IMR-90 (cell line): Measurements from ENCODE around the gene ITCH. TPM values are rescaled to one million over a fixed set of nuclear protein-coding genes. Genes with fewer than 3 reads are reported as not detected.

ENCODE experiments used
- ATAC-seq: fragments of 200-7000 bp; cut with Tn5 transposase; 2 replicates; pipeline ENCODE4 v1.9.1; 2020; ENCODE audit warnings: low read depth, mild to moderate bottlenecking, moderate library complexity
- BruUV-seq: library from RNA; stranded (reverse); fragments of 400-500 nt; replicated peaks from 2 replicates; lab custom pipeline; 2021; lab: Mats Ljungman, UMichigan
- CTCF ChIA-PET: fragments of 300-600 bp; formaldehyde crosslinking; extraction: SDS; loops from one replicate; lab custom pipeline; 2021; ENCODE audit warnings: antibody characterized with exemption; lab: Yijun Ruan, JAX
- POLR2A ChIA-PET: fragments of 300-600 bp; sonication (Branson Sonifier 250); formaldehyde crosslinking; loops from one replicate; lab custom pipeline; 2022; ENCODE audit warnings: antibody characterized with exemption; ENCODE audit not compliant: unreplicated experiment; lab: Charles Lee
- DNase-seq: peaks from one replicate; pipeline ENCODE4 v3.0.0; 2013
- H2AFZ ChIP-seq: replicated peaks from 2 replicates; pipeline ENCODE3; 2013; ENCODE audit warnings: low read length, mild to moderate bottlenecking; ENCODE audit not compliant: poor library complexity
- H2AK5ac ChIP-seq: 2 replicates; pipeline ENCODE4 v1.6.1; 2013; ENCODE audit warnings: low read depth, low read length, inconsistent platforms
- H2AK9ac ChIP-seq: replicated peaks from 2 replicates; pipeline ENCODE3; 2013; ENCODE audit warnings: mild to moderate bottlenecking, low read depth, low read length, moderate library complexity; ENCODE audit not compliant: poor library complexity
- H2BK120ac ChIP-seq: 2 replicates; pipeline ENCODE4 v1.6.1; 2013; ENCODE audit warnings: low read depth, low read length, inconsistent platforms
- H2BK15ac ChIP-seq: 3 replicates; pipeline ENCODE4 v1.6.1; 2013; ENCODE audit warnings: low read depth, low read length, inconsistent platforms
- H2BK20ac ChIP-seq: 2 replicates; pipeline ENCODE4 v1.6.1; 2013; ENCODE audit warnings: low read depth, mild to moderate bottlenecking, inconsistent platforms, low read length, moderate library complexity
- H2BK5ac ChIP-seq: 2 replicates; pipeline ENCODE4 v1.6.1; 2013; ENCODE audit warnings: mild to moderate bottlenecking, low read depth, low read length, inconsistent platforms; ENCODE audit not compliant: poor library complexity, severe bottlenecking
- H3K14ac ChIP-seq: replicated peaks from 2 replicates; pipeline ENCODE4 v1.6.1; 2013; ENCODE audit warnings: low read depth, low read length, inconsistent platforms
- H3K18ac ChIP-seq: 2 replicates; pipeline ENCODE4 v1.6.1; 2013; ENCODE audit warnings: low read depth, low read length, control low read depth
- H3K23ac ChIP-seq: 2 replicates; pipeline ENCODE4 v1.6.1; 2013; ENCODE audit warnings: low read depth, low read length, inconsistent platforms
- H3K27ac ChIP-seq: 2 replicates; pipeline ENCODE4 v1.5.1; 2013; ENCODE audit warnings: mild to moderate bottlenecking, control low read depth, low read length; ENCODE audit not compliant: insufficient read depth
- H3K27me3 ChIP-seq: 2 replicates; pipeline ENCODE4 v1.6.1; 2013; ENCODE audit warnings: low read length; ENCODE audit not compliant: control insufficient read depth, insufficient read depth
- H3K36me3 ChIP-seq: 2 replicates; pipeline ENCODE4 v1.6.1; 2013; ENCODE audit warnings: low read length, mixed read lengths; ENCODE audit not compliant: control insufficient read depth, insufficient read depth
- H3K4ac ChIP-seq: 2 replicates; pipeline ENCODE4 v1.6.1; 2013; ENCODE audit warnings: low read depth, low read length, inconsistent platforms
- H3K4me1 ChIP-seq: 2 replicates; pipeline ENCODE4 v1.6.1; 2013; ENCODE audit warnings: low read length, mixed read lengths; ENCODE audit not compliant: control insufficient read depth, insufficient read depth
- H3K4me2 ChIP-seq: 2 replicates; pipeline ENCODE4 v1.6.1; 2013; ENCODE audit warnings: low read depth, mild to moderate bottlenecking, control low read depth, low read length, moderate library complexity
- H3K4me3 ChIP-seq: 2 replicates; pipeline ENCODE4 v1.5.1; 2013; ENCODE audit warnings: low read depth, mild to moderate bottlenecking, control low read depth, low read length, moderate library complexity; ENCODE audit not compliant: insufficient read depth
- H3K56ac ChIP-seq: 2 replicates; pipeline ENCODE4 v1.6.1; 2013; ENCODE audit warnings: low read length, inconsistent platforms; ENCODE audit not compliant: insufficient read depth; ENCODE audit errors: extremely low read depth
- H3K79me1 ChIP-seq, 2 experiments: 2 replicates each; pipeline ENCODE4 v1.6.1; 2013; ENCODE audit warnings: low read length in 2 of 2, inconsistent platforms in 1 of 2, low read depth in 1 of 2
- H3K9ac ChIP-seq: 2 replicates; pipeline ENCODE4 v1.6.1; 2013; ENCODE audit warnings: low read depth, low read length, control low read depth
- H3K9me1 ChIP-seq: 2 replicates; pipeline ENCODE4 v1.6.1; 2013; ENCODE audit warnings: low read length, inconsistent platforms; ENCODE audit not compliant: insufficient read depth
- H3K9me3 ChIP-seq: 2 replicates; pipeline ENCODE4 v1.6.1; 2013; ENCODE audit warnings: low read length; ENCODE audit not compliant: control insufficient read depth, insufficient read depth
- H4K20me1 ChIP-seq: 2 replicates; pipeline ENCODE4 v1.6.1; 2013; ENCODE audit warnings: low read length, inconsistent platforms; ENCODE audit not compliant: insufficient read depth
- H4K5ac ChIP-seq: 2 replicates; pipeline ENCODE4 v1.6.1; 2013; ENCODE audit warnings: mild to moderate bottlenecking, low read depth, low read length, control low read depth
- H4K8ac ChIP-seq, 2 experiments: 2 replicates each; pipeline ENCODE4 v1.6.1; 2013; ENCODE audit warnings: low read depth in 2 of 2, low read length in 2 of 2, control low read depth in 1 of 2, inconsistent platforms in 1 of 2
- H4K91ac ChIP-seq: 2 replicates; pipeline ENCODE4 v1.6.1; 2013; ENCODE audit warnings: low read depth, low read length, inconsistent platforms; ENCODE audit not compliant: insufficient read depth
- CEBPB ChIP-seq: IDR thresholded peaks from 2 replicates; pipeline ENCODE4 v1.6.1; 2012; ENCODE audit warnings: low read depth, low read length, improper control_type of control experiment
- CHD1 ChIP-seq: IDR thresholded peaks from 2 replicates; pipeline ENCODE4 v1.6.1; 2012; ENCODE audit warnings: low read depth, low read length, improper control_type of control experiment
- CTCF ChIP-seq: conservative IDR thresholded peaks from 2 replicates; pipeline ENCODE4 v1.5.1; 2012; ENCODE audit warnings: mild to moderate bottlenecking, low read depth, low read length, improper control_type of control experiment
- ELK1 ChIP-seq: fragments of 150-350 bp; IDR thresholded peaks from 2 replicates; pipeline ENCODE4 v1.6.1; 2016; ENCODE audit warnings: low read depth, mild to moderate bottlenecking, low read length, moderate library complexity, borderline replicate concordance
- MAZ ChIP-seq: IDR thresholded peaks from 2 replicates; pipeline ENCODE4 v1.6.1; 2012; ENCODE audit warnings: low read depth, mild to moderate bottlenecking, low read length, improper control_type of control experiment, moderate library complexity, borderline replicate concordance
- MXI1 ChIP-seq: IDR thresholded peaks from 2 replicates; pipeline ENCODE4 v1.6.1; 2012; ENCODE audit warnings: low read depth, mild to moderate bottlenecking, low read length, moderate library complexity, borderline replicate concordance
- POLR2A ChIP-seq: IDR thresholded peaks from 2 replicates; pipeline ENCODE4 v1.6.1; 2012; ENCODE audit warnings: mild to moderate bottlenecking, low read depth, low read length
- RCOR1 ChIP-seq: IDR thresholded peaks from 2 replicates; pipeline ENCODE4 v1.6.1; 2012; ENCODE audit warnings: mild to moderate bottlenecking, low read length, improper control_type of control experiment; ENCODE audit not compliant: insufficient replicate concordance
- RFX5 ChIP-seq: IDR thresholded peaks from 2 replicates; pipeline ENCODE4 v1.8.0; 2012; ENCODE audit warnings: low read depth, mild to moderate bottlenecking, low read length, moderate library complexity
- SMC3 ChIP-seq: fragments of 150-350 bp; IDR thresholded peaks from 2 replicates; pipeline ENCODE4 v1.6.1; 2016; ENCODE audit warnings: low read depth, mild to moderate bottlenecking, antibody characterized with exemption, low read length, moderate library complexity
- USF2 ChIP-seq: fragments of 150-350 bp; IDR thresholded peaks from 2 replicates; pipeline ENCODE4 v1.6.1; 2017; ENCODE audit warnings: mild to moderate bottlenecking, antibody characterized with exemption, low read length, low read depth
- WGBS, 2 experiments: methylation state at CpG; one replicate each; pipeline versions ENCODE4 v1.1.5 to v1.1.7; 2013; ENCODE audit warnings: missing lambda C conversion rate in 2 of 2; ENCODE audit not compliant: insufficient read length in 1 of 2; ENCODE audit errors: extremely low coverage in 2 of 2; 5-methylcytosine and 5-hydroxymethylcytosine counted together
- dilution Hi-C: fragments of 300-500 bp; cut with HindIII; formaldehyde crosslinking; loops from one replicate; pipeline ENCODE4 v1.14.3; 2018; ENCODE audit warnings: low sequenced_read_pairs; ENCODE audit not compliant: unreplicated experiment
- in situ Hi-C: fragments of 300-500 bp; cut with MboI; formaldehyde crosslinking; loops from 3 replicates; pipeline ENCODE4 v1.14.3; 2019; ENCODE audit warnings: low sequenced_read_pairs, inconsistent platforms, mixed read lengths
- intact Hi-C: fragments of 100-400 bp; cut with micrococcal nuclease; formaldehyde crosslinking; loops from 2 replicates; pipeline ENCODE4 v1.10.0; 2022
- polyA plus RNA-seq, 3 experiments: library from polyadenylated mRNA; depleted of rRNA; stranded (reverse); fragments of >200 nt; gene quantifications; 2 replicates each; pipeline ENCODE4 v1.2.3, GENCODE V29; 2012; ENCODE audit warnings: low replicate concordance in 1 of 3
- total RNA-seq: library from RNA; depleted of rRNA; stranded (reverse); fragments of >200 nt; gene quantifications from 2 replicates; pipeline ENCODE4 v1.2.3, GENCODE V29; 2012

ITCH gene
- total and polyA plus RNA-seq, 2 of the 4 experiments (the other 2 are of a cell fraction), result 12.7 to 94.6 TPM

- in situ Hi-C loops (no loop called here), dilution Hi-C loops (no loop called here), intact Hi-C loops (no loop called here)
- no TSS peak for BruUV-seq
- Histone ChIP-seq H2BK15ac (no peak overlapping the region), H3K9me3 (no peaks in the 10 kb centered on the region), H4K5ac (no peak overlapping the region), H2AK9ac (no peak overlapping the region), H2AK5ac (peak overlapping the region; percentile 24; the same call in 1 of the 2 replicates), H2BK5ac (no peak overlapping the region), H3K23ac (peak overlapping the region; percentile 28; the same call in 1 of the 2 replicates), H3K27me3 (no peaks in the 10 kb centered on the region), H3K36me3 (peaks cover 75% of the 10 kb centered on the region), H3K4me1 (peaks cover 22% of the 10 kb centered on the region), H3K4ac (peak overlapping the region; percentile 41; the same call in 1 of the 2 replicates), H3K79me1 (peaks cover 56 to 84% of the 10 kb centered on the region in 2 experiments), H2BK120ac (no peak overlapping the region), H4K8ac (no peak overlapping the region), H3K14ac (no peak overlapping the region), H3K18ac (no peak overlapping the region), H4K20me1 (peaks cover 20% of the 10 kb centered on the region), H3K56ac (no peak overlapping the region), H4K91ac (no peak overlapping the region), H3K4me3 (no peak overlapping the region), H3K4me2 (no peak overlapping the region), H2AFZ (no peak overlapping the region), H3K27ac (no peak overlapping the region), H3K9me1 (peaks cover 47% of the 10 kb centered on the region), H2BK20ac (no peak overlapping the region), H3K9ac (no peak overlapping the region)
- DNase-seq, result no peak
- ChIA-PET CTCF (interaction anchor here (1.1 kb wide), 1 partner anchor 8 kb away, joined by 3 read pairs; no protein-coding TSS in a partner anchor), POLR2A (interaction anchor here (0.6 kb wide), 1 partner anchor 186 kb away, joined by 8 read pairs; no protein-coding TSS in a partner anchor)
- no CpG with 5 or more reads among the region's 5 CpGs for WGBS, 2 experiments
- ATAC-seq, result no peak
- TF ChIP-seq MAZ (no peak), CTCF (no peak), ELK1 (no peak), MXI1 (no peak), POLR2A (no peak), RCOR1 (no peak), CHD1 (no peak), SMC3 (no peak), RFX5 (no peak), USF2 (no peak), CEBPB (no peak)
These were observed 167.3 kb downstream of the ITCH start for GRCh38 chr20:34530342-34530741.
